Astrocyte of the hippocampus (primary cell): ENCODE results near the gene EPHA6.

Experiments
- DNase-seq: peaks from one replicate; pipeline ENCODE4 v3.0.0; 2011; ENCODE audit warnings: low read depth, low spot score

The EPHA6 gene

GRCh38 chr3:96813820-96814650 lies at the start of gene EPHA6:
EPHA6 (plus strand) TSS chr3:96814594.
- peak; percentile 71 for DNase-seq

GRCh38 chr3:96776818-96777217 lies 37.6 kb upstream of the EPHA6 start:
- no peak for DNase-seq

- DNase-seq, result no peak
These were observed 34.6 kb upstream of the EPHA6 start for GRCh38 chr3:96779810-96780209.

GRCh38 chr3:96796101-96796500 lies 18.3 kb upstream of the EPHA6 start:
- no peak for DNase-seq

- peak; percentile 5 for DNase-seq
These were observed 10.5 kb upstream of the EPHA6 start for GRCh38 chr3:96803870-96804269.

- no peak for DNase-seq
These were observed 8.1 kb upstream of the EPHA6 start for GRCh38 chr3:96806341-96806740.

- peak; percentile 88 for DNase-seq
These were observed 1.1 kb upstream of the EPHA6 start for GRCh38 chr3:96813134-96813819.

GRCh38 chr3:96814651-96815567 lies 515 bp downstream of the EPHA6 start:
- DNase-seq, result peak; percentile 1

GRCh38 chr3:96831175-96831574 lies 16.8 kb downstream of the EPHA6 start:
- no peak for DNase-seq

- DNase-seq, result no peak
These were observed 18.9 kb downstream of the EPHA6 start for GRCh38 chr3:96833301-96833700.

- no peak for DNase-seq
These were observed 21.9 kb downstream of the EPHA6 start for GRCh38 chr3:96836153-96836915.

- DNase-seq, result no peak
These were observed 29.3 kb downstream of the EPHA6 start for GRCh38 chr3:96843505-96844203.

GRCh38 chr3:96844204-96844514 lies 29.8 kb downstream of the EPHA6 start:
- no peak for DNase-seq

- no peak for DNase-seq
These were observed 38.5 kb downstream of the EPHA6 start for GRCh38 chr3:96852849-96853248.

GRCh38 chr3:96860882-96861281 lies 46.5 kb downstream of the EPHA6 start:
- no peak for DNase-seq

GRCh38 chr3:96863129-96863740 lies 48.8 kb downstream of the EPHA6 start:
- peak; percentile 57 for DNase-seq

- DNase-seq, result no peak
These were observed 51.2 kb downstream of the EPHA6 start for GRCh38 chr3:96865605-96866004.

- DNase-seq, result no peak
These were observed 54.9 kb downstream of the EPHA6 start for GRCh38 chr3:96869316-96869715.

- no peak for DNase-seq
These were observed 63.1 kb downstream of the EPHA6 start for GRCh38 chr3:96877510-96877909.

- DNase-seq, result no peak
These were observed 85.6 kb downstream of the EPHA6 start for GRCh38 chr3:96900031-96900430.
